Activated CD4-positive, alpha-beta T cell treated with anti-CD3 and anti-CD28 coated beads, Interleukin-2, amount 50 U/mL, for 4 hours (primary cell): ENCODE data around the gene SRD5A3.

Source experiments
- DNase-seq, 2 experiments: peaks; one replicate each; pipeline ENCODE4 v3.0.0-alpha.2; 2020

The SRD5A3 gene

DNA sequence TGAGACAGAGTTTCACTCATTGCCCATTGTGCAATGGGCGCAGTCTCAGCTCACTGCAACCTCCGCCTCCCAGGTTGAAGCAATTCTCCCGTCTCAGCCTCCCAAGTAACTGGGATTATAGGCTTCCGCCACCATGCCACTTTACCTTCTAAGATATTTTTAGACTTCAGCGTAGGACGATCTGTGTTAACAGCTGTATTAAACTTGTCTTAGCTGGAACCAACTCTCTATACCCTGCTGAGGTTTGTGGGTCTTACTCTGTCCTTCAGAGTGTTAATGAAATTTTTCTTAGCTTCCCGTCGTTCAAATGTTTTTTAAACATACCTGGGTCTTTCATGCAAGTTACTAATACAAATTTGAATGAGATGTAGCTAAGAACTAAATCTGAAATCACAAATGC is 64.4 kb downstream of the SRD5A3 start:
- DNase-seq, result no peak

DNA sequence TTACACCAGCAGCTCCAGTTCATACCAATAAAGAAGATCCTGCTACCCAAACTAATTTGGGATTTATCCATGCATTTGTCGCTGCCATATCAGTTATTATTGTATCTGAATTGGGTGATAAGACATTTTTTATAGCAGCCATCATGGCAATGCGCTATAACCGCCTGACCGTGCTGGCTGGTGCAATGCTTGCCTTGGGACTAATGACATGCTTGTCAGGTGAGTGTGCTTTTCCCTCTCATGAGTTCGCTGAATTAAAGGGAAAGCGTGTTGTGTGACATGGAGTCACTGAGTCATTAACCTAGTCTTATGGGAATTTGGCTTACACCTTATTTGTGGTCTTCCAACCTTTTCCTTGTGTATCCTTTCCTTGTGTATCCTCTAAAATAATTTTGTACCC is 65.6 kb downstream of the SRD5A3 start:
- no peak for DNase-seq

DNA sequence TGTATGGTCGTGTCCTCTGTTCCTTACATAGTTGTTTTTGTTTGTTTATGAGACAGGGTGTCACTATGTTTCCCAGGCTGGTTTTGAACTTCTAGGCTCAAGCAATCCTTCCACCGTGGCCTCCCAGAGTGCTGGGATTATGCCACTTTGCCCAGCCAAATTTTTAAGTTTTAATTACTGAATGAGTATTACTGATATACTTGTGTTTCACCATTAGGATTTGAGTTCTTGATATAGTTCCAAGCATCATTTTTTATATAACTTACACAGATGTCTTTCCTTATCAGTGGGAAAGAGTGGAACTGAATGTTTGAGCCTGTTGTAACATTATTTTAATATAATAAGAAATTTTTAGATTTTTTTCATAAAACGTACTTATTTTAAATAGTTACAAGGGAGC is 70.1 kb downstream of the SRD5A3 start:
- DNase-seq, result no peak
